Hematopoietic multipotent progenitor cell treated with erythropoietin and hydrocortisone succinate and interleukin-3 and kit ligand, for 15 days (in vitro differentiated cells): Measurements from ENCODE around the gene FGF11.
"Not testable (repeated sequence)": the region's sequence is repeated elsewhere in the genome, so short reads cannot be mapped to it uniquely, and the experiment has no call there.

ENCODE experiments used
- DNase-seq: peaks from one replicate; pipeline ENCODE4 v3.0.0-alpha.2; 2015; ENCODE audit warnings: low spot score

FGF11 gene

GRCh38 chr17:7462474-7463371, 23.4 kb downstream of the FGF11 start:
- no peak for DNase-seq

GRCh38 chr17:7463372-7463846, 24.1 kb downstream of the FGF11 start:
- no peak for DNase-seq

GRCh38 chr17:7464081-7464480, 24.8 kb downstream of the FGF11 start:
- no peak for DNase-seq

GRCh38 chr17:7465597-7466275, 26.4 kb downstream of the FGF11 start:
- no peak for DNase-seq

- DNase-seq = no peak
These were observed 27.0 kb downstream of the FGF11 start for GRCh38 chr17:7466318-7466638.

- DNase-seq = peak; percentile 51
These were observed 27.5 kb downstream of the FGF11 start for GRCh38 chr17:7466639-7467341.

GRCh38 chr17:7467498-7467897, 28.2 kb downstream of the FGF11 start:
- DNase-seq = no peak

- DNase-seq = no peak
These were observed 29.0 kb downstream of the FGF11 start for GRCh38 chr17:7468290-7468689.

GRCh38 chr17:7468804-7469389, 29.6 kb downstream of the FGF11 start:
- DNase-seq = no peak

GRCh38 chr17:7469843-7470242, 30.5 kb downstream of the FGF11 start:
- not testable (repeated sequence) for DNase-seq

GRCh38 chr17:7470457-7470973, 31.2 kb downstream of the FGF11 start:
- DNase-seq = not testable (repeated sequence)

GRCh38 chr17:7471729-7472128, 32.4 kb downstream of the FGF11 start:
- no peak for DNase-seq

- DNase-seq = not testable (repeated sequence)
These were observed 35.5 kb downstream of the FGF11 start for GRCh38 chr17:7474767-7475166.

GRCh38 chr17:7475764-7476422, 36.6 kb downstream of the FGF11 start:
- peak; percentile 85 for DNase-seq

- no peak for DNase-seq
These were observed 37.2 kb downstream of the FGF11 start for GRCh38 chr17:7476494-7476893.

- peak; percentile 27 for DNase-seq
These were observed 37.6 kb downstream of the FGF11 start for GRCh38 chr17:7476951-7477350.

- peak; percentile 35 for DNase-seq
These were observed 38.3 kb downstream of the FGF11 start for GRCh38 chr17:7477392-7478275.

GRCh38 chr17:7478276-7479212, 39.2 kb downstream of the FGF11 start:
- peak; percentile 58 for DNase-seq
